GM23248 (cell line): ENCODE results near the gene CENPI.

Source experiments
- EZH2 ChIP-seq: fragments of 200-600 bp; sonication (generic); IDR thresholded peaks from 2 replicates; pipeline ENCODE4 v1.6.1; 2018; ENCODE audit warnings: antibody characterized with exemption, mild to moderate bottlenecking; ENCODE audit not compliant: insufficient read depth, poor library complexity, severe bottlenecking
- EZH2phosphoT487 ChIP-seq: fragments of 200-600 bp; sonication (generic); IDR thresholded peaks from 2 replicates; pipeline ENCODE4 v1.6.1; 2018; ENCODE audit warnings: antibody characterized with exemption, moderate library complexity, mild to moderate bottlenecking, low read depth; ENCODE audit not compliant: insufficient read depth

GRCh38 chrX:101051153-101051548, 46.9 kb upstream of the CENPI start:
- TF ChIP-seq EZH2, result no peak
- no peak for TF ChIP-seq EZH2phosphoT487
